ENCODE data around the gene TANGO2.
A peak's percentile ranks its signal among the peaks of the same experiment; 100 is the strongest.

TANGO2 gene, protein sequence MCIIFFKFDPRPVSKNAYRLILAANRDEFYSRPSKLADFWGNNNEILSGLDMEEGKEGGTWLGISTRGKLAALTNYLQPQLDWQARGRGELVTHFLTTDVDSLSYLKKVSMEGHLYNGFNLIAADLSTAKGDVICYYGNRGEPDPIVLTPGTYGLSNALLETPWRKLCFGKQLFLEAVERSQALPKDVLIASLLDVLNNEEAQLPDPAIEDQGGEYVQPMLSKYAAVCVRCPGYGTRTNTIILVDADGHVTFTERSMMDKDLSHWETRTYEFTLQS

DNA sequence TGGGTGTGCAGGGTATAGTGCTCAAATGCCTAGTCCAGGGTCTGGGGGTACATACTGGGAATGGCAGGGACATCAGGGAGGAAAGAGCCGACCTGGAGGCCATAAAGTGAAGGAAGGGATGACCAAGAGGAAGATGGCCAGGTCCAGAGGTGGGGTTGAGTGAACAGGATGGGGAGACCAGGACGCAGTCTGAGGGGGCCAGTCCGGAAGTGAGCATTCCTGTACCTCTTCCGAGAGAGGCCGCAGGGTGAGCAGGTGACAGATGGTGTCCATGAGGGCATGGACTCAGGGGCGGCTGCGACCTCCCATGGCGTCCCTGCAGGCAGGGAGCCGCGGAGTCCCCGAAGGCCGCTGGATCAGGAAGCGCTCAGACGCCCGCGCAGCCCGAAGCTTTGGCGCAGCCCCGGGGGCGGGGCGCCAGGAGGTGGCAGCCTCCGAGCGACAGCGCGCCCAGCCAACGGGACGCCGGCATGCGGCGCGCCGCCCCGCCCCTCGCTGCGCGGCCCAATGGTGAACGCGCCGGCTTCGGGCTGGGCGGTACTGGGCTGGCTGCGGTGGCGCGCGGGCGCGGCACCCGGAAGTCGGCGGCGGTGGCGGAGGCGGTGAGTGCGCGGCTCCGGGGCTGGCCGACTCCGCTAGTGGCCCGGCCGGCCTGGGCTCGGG is at the start of gene TANGO2:
Gene TANGO2 (plus strand): TSS at position 578 of the 663 bp plus-strand sequence. CDS start 15,689 bp downstream, outside the sequence.
- no peaks in the 10 kb centered on the region for H3K9me3 ChIP-seq
- H3K36me3 ChIP-seq, result peaks cover 0 to 12% (median 10%) of the 10 kb centered on the region in 3 donors
- intact Hi-C loops (cut with DNase I; ENCODE audit: low total_unique reads), result no loop called here
- H3K27me3 ChIP-seq, result no peaks in the 10 kb centered on the region
- DNase-seq, result peak; percentile 88 to 96
- TF ChIP-seq, protein P1, sequence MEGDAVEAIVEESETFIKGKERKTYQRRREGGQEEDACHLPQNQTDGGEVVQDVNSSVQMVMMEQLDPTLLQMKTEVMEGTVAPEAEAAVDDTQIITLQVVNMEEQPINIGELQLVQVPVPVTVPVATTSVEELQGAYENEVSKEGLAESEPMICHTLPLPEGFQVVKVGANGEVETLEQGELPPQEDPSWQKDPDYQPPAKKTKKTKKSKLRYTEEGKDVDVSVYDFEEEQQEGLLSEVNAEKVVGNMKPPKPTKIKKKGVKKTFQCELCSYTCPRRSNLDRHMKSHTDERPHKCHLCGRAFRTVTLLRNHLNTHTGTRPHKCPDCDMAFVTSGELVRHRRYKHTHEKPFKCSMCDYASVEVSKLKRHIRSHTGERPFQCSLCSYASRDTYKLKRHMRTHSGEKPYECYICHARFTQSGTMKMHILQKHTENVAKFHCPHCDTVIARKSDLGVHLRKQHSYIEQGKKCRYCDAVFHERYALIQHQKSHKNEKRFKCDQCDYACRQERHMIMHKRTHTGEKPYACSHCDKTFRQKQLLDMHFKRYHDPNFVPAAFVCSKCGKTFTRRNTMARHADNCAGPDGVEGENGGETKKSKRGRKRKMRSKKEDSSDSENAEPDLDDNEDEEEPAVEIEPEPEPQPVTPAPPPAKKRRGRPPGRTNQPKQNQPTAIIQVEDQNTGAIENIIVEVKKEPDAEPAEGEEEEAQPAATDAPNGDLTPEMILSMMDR (IDR thresholded peaks at IDR 0.05), result peak in 1 of 2 experiments; percentile 25
- H3K4me1 ChIP-seq, result peaks cover 7 to 54% (median 31%) of the 10 kb centered on the region in 4 donors
- peak within 1 kb of the TSS; percentile 74 to 82 for H3K4me3 ChIP-seq
- H3K27ac ChIP-seq, result peak within 1 kb of the TSS; percentile 88

DNA sequence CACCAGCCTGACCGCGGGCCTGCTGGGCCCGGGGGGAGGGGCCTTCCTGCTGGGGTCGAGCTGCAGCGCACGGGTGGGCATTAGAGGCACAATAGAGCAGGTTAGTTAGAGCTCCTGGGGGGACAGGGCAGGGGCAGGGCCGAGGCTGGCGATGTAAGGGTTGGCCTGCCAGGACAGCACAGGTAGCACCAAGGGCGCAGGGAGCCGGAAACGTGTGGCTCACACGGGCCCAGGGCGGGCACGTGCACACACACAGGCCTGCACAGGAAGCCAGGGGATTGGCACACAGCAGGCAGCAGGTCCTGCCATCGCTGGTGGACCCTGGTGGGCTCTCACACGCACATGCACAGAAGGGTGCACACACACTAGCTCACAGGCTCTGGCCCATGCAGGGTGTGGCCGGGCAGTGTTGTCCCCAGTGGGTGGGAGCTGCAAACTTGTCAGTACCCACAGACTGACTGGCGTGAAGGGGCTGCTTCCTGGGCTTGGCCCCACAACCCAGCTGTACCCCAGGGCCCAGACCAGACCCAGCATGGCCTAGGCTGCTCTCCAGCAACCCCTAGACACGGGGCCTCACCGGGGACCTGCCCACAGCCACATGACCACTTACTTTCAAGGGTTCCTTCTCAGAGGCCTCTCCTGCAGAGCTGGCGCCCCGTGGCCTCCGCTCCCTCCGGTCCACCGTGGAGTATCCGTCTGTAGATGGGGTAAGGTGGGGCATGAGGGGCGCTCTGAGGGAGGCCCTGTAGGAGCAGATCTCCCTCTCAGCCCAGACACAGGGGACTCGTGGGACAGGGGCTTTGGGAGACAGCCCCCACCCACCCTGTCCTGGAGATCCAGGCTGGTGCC is 49.4 kb upstream of the TANGO2 start:
- no peaks in the 10 kb centered on the region for H3K27me3 ChIP-seq
- H3K4me3 ChIP-seq, result no peak overlapping the region
- H3K4me1 ChIP-seq, result peaks cover 0 to 21% (median 6%) of the 10 kb centered on the region in 4 donors
- no peak for DNase-seq
- H3K36me3 ChIP-seq, result peaks cover 14 to 89% (median 78%) of the 10 kb centered on the region in 3 donors
- H3K27ac ChIP-seq, result peak overlapping the region; percentile 1 to 55
- TF ChIP-seq, protein P1 (IDR thresholded peaks at IDR 0.05), result no peak
- no peaks in the 10 kb centered on the region for H3K9me3 ChIP-seq
- intact Hi-C loops (cut with DNase I; ENCODE audit: low total_unique reads), result no loop called here

DNA sequence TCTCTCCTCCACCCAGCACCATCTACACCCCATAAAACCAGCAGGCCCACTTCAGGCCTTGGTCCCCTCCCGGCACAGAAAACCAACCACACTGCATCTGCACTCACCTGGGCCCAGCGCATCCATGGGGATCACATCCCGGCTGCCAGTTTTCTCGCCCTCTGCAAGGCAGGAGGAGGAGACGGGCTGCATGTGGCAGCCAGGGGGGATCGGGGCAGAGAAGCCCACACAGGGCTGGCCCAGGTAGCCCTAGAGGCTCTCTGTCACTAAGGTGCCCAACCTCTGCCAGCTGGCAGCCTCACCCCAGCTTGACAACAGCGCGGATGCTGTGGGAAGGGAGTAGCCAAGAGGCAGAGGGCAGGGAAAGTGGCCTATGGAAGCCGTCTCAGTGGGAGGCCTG is 48.7 kb upstream of the TANGO2 start:
- Histone ChIP-seq H3K27me3 (no peaks in the 10 kb centered on the region), H3K4me1 (peaks cover 0 to 21% (median 6%) of the 10 kb centered on the region in 4 donors), H3K4me3 (no peak overlapping the region), H3K36me3 (peaks cover 9 to 89% (median 78%) of the 10 kb centered on the region in 3 donors), H3K27ac (peak overlapping the region in 1 of 2 donors; percentile 1), H3K9me3 (no peaks in the 10 kb centered on the region)
- no peak for DNase-seq
- TF ChIP-seq, protein P1 (IDR thresholded peaks at IDR 0.05), result no peak
- intact Hi-C loops (cut with DNase I; ENCODE audit: low total_unique reads), result no loop called here

DNA sequence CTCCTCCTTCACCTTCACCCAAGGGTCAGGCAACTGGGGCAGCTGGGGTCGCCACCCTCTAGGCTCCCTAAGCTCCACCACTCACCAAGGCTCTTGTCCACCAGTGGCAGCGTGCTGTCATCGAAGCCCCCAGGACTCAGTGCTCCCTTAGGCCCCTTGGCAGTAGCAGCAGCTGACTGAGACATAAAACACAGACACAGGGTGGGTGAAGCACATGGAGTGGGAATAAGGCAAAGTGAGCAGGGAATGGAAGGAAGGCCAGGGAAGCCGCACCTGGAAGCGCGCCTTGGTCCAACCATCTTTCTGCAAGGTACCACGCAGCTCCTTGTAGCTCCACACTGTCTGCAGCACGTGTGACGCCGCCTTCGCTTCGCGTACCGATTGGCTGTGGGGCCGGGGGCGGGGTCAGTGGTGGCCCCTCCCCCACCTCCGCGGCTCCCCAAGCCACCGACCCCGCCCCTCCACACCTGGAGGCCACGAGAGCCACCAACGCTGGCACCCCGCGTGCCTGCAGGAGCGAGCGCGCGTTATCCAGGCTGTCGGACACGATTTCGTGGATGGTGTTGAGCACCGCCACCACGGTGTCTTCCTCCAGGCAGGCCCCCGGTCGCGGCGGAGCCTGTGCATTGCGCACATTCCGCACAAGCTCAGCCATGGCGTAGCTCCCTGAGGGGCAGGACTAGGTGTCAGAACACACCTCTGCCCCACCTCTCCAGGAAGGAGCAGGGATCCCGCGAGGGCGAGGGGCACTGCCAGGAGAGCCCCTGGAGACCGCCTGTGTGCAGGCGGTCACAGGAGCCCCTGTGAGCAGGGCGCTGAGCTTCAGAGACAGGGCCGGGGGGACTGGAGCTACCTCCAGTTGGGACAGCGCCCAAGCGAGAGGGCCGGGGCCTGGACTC is 48.0 kb upstream of the TANGO2 start:
- no peak overlapping the region for H3K4me3 ChIP-seq
- TF ChIP-seq, protein P1 (IDR thresholded peaks at IDR 0.05), result no peak
- H3K9me3 ChIP-seq, result no peaks in the 10 kb centered on the region
- peak overlapping the region in 1 of 2 donors; percentile 1 for H3K27ac ChIP-seq
- H3K4me1 ChIP-seq, result peaks cover 0 to 21% (median 6%) of the 10 kb centered on the region in 4 donors
- no peaks in the 10 kb centered on the region for H3K27me3 ChIP-seq
- DNase-seq, result no peak
- intact Hi-C loops (cut with DNase I; ENCODE audit: low total_unique reads), result no loop called here
- H3K36me3 ChIP-seq, result peaks cover 9 to 89% (median 77%) of the 10 kb centered on the region in 3 donors
